Vagina (tissue), 2 donors: ENCODE results near the gene CHCHD1. TPM values are rescaled to one million over a fixed set of nuclear protein-coding genes. Genes with fewer than 3 reads are reported as not detected.
A peak's percentile ranks its signal among the peaks of the same experiment; 100 is the strongest.

Source experiments
- DNase-seq, 2 donors: peaks; one replicate each; pipeline ENCODE4 v3.0.0-alpha.2; 2017; ENCODE audit errors: extremely low spot score in 2 of 2
- H3K27ac ChIP-seq: fragments of 200-600 bp; sonication (generic); one replicate; pipeline ENCODE4 v1.5.1; 2019
- H3K27me3 ChIP-seq: fragments of 200-600 bp; sonication (generic); one replicate; pipeline ENCODE4 v1.5.1; 2019
- H3K36me3 ChIP-seq, 2 donors: fragments of 200-600 bp; sonication (generic); one replicate each; pipeline ENCODE4 v1.5.1; 2017 to 2019
- H3K4me1 ChIP-seq: fragments of 200-600 bp; sonication (generic); one replicate; pipeline ENCODE4 v1.5.1; 2019
- H3K4me3 ChIP-seq, 2 donors: fragments of 200-600 bp; sonication (generic); 1 replicate in 1 of 2; 2 replicates in 1 of 2; pipeline ENCODE4 v1.5.1; 2016 to 2019
- H3K9me3 ChIP-seq: fragments of 200-600 bp; sonication (generic); one replicate; pipeline ENCODE4 v1.5.1; 2019
- CTCF ChIP-seq, 3 experiments: fragments of 450-650 bp in 2 of 3; fragments of 200-600 bp in 1 of 3; sonication (generic) in 1 of 3; IDR thresholded peaks; one replicate each; pipeline ENCODE4 v1.5.1; 2017 to 2019; ENCODE audit warnings: antibody characterized with exemption in 3 of 3, mild to moderate bottlenecking in 2 of 3, moderate library complexity in 2 of 3
- POLR2A ChIP-seq, 2 donors: fragments of 450-650 bp; IDR thresholded peaks; one replicate each; pipeline ENCODE4 v1.6.1; 2017; ENCODE audit warnings: antibody characterized with exemption in 2 of 2, mild to moderate bottlenecking in 2 of 2, moderate library complexity in 2 of 2
- POLR2AphosphoS5 ChIP-seq, 2 donors: sonication (generic); formaldehyde crosslinking; IDR thresholded peaks; one replicate each; pipeline ENCODE4 v1.9.0; 2017; ENCODE audit warnings: antibody characterized with exemption in 2 of 2, mild to moderate bottlenecking in 2 of 2, low read depth in 1 of 2; ENCODE audit not compliant: insufficient read depth in 1 of 2
- intact Hi-C: fragments of 100-400 bp; cut with DNase I; formaldehyde crosslinking; loops from one replicate; pipeline ENCODE4 v1.15.1; 2023
- total RNA-seq: library from RNA; depleted of rRNA; stranded (reverse); fragments of >200 nt; gene quantifications from one replicate; pipeline ENCODE4 v1.2.3, GENCODE V29; 2016

The CHCHD1 gene
- total RNA-seq, 1 donor from 2014 or later, result 19.6 TPM

GRCh38 chr10:73773152-73773879 lies 8.5 kb upstream of the CHCHD1 start:
- TF ChIP-seq CTCF (IDR thresholded peaks at IDR 0.05) (no peak), POLR2AphosphoS5 (IDR thresholded peaks at IDR 0.05; ENCODE audit: insufficient read depth in 1 of 2, low read depth in 1 of 2) (no peak), POLR2A (IDR thresholded peaks at IDR 0.05) (no peak)
- intact Hi-C loops, result no loop called here
- peaks cover 0 to 41% of the 10 kb centered on the region in 2 donors for H3K36me3 ChIP-seq

DNA sequence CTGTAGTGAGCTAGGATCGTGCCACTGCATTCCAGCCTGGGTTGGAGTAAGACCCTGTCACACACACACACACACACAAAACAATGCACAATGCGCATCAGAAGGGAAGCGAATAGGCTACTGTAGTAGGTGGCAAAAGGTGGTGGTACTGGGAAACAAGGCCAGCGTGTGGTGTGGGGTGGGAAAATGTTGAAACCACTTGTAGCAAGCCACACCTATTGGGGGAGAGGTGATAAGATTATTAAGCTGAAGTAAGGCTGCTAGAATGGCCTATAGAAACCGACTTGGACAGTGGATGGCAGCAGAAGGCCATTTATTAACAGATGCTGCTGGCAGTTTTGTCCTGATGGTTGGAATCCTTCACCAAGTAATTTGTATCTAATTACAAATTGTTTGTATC lies 7.2 kb upstream of the CHCHD1 start:
- intact Hi-C loops, result no loop called here
- Histone ChIP-seq H3K36me3 (peaks cover 0 to 28% of the 10 kb centered on the region in 2 donors), H3K4me1 (peaks cover 40% of the 10 kb centered on the region), H3K9me3 (no peaks in the 10 kb centered on the region), H3K27ac (no peak overlapping the region), H3K27me3 (no peaks in the 10 kb centered on the region), H3K4me3 (peak overlapping the region; percentile 6 to 79)
- TF ChIP-seq POLR2AphosphoS5 (IDR thresholded peaks at IDR 0.05; ENCODE audit: insufficient read depth in 1 of 2, low read depth in 1 of 2) (no peak), POLR2A (IDR thresholded peaks at IDR 0.05) (no peak), CTCF (IDR thresholded peaks at IDR 0.05) (no peak)
- DNase-seq, result no peak

More at GRCh38 chr10:73773152-73773879, 8.5 kb upstream of the CHCHD1 start:
- H3K4me3 ChIP-seq, result peak overlapping the region; percentile 78 to 79
- no peaks in the 10 kb centered on the region for H3K9me3 ChIP-seq
- peak overlapping the region; percentile 95 for H3K27ac ChIP-seq
- no peaks in the 10 kb centered on the region for H3K27me3 ChIP-seq
- no peak for DNase-seq
- peaks cover 40% of the 10 kb centered on the region for H3K4me1 ChIP-seq

DNA sequence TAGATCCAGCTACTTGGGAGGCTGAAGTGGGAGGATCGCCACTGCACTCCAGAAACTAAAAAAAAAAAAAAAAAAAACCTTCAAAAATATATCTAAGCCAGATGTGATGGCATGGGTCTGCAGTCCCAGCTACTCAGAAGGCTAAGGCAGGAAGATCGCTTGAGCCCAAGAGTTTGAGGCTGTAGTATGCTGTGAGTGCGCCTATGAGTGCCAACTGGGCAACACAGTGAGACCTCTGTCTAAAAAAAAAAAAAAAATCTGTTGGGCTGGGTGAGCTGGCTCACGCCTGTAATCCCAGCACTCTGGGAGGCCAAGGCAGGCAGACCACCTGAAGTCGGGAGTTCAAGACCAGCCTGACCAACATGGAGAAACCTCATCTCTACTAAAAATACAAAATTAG lies 2.8 kb upstream of the CHCHD1 start:
- H3K9me3 ChIP-seq, result no peaks in the 10 kb centered on the region
- no peak overlapping the region for H3K27ac ChIP-seq
- no peak overlapping the region for H3K4me3 ChIP-seq
- intact Hi-C loops, result no loop called here
- peaks cover 0 to 11% of the 10 kb centered on the region in 2 donors for H3K36me3 ChIP-seq
- DNase-seq, result no peak
- H3K4me1 ChIP-seq, result peaks cover 55% of the 10 kb centered on the region
- no peaks in the 10 kb centered on the region for H3K27me3 ChIP-seq
- TF ChIP-seq POLR2AphosphoS5 (IDR thresholded peaks at IDR 0.05; ENCODE audit: insufficient read depth in 1 of 2, low read depth in 1 of 2) (no peak), CTCF (IDR thresholded peaks at IDR 0.05) (no peak), POLR2A (IDR thresholded peaks at IDR 0.05) (no peak)

GRCh38 chr10:73779539-73780197 lies 2.2 kb upstream of the CHCHD1 start:
- no peak overlapping the region for H3K27ac ChIP-seq
- no peaks in the 10 kb centered on the region for H3K9me3 ChIP-seq
- no peak overlapping the region for H3K4me3 ChIP-seq
- H3K4me1 ChIP-seq, result peaks cover 48% of the 10 kb centered on the region
- peaks cover 0 to 11% of the 10 kb centered on the region in 2 donors for H3K36me3 ChIP-seq
- no peaks in the 10 kb centered on the region for H3K27me3 ChIP-seq
- no peak for DNase-seq
- intact Hi-C loops, result no loop called here
- TF ChIP-seq POLR2A (IDR thresholded peaks at IDR 0.05), result no peak
- no peak for TF ChIP-seq CTCF (IDR thresholded peaks at IDR 0.05)
- TF ChIP-seq POLR2AphosphoS5 (IDR thresholded peaks at IDR 0.05; ENCODE audit: insufficient read depth in 1 of 2, low read depth in 1 of 2), result no peak

DNA sequence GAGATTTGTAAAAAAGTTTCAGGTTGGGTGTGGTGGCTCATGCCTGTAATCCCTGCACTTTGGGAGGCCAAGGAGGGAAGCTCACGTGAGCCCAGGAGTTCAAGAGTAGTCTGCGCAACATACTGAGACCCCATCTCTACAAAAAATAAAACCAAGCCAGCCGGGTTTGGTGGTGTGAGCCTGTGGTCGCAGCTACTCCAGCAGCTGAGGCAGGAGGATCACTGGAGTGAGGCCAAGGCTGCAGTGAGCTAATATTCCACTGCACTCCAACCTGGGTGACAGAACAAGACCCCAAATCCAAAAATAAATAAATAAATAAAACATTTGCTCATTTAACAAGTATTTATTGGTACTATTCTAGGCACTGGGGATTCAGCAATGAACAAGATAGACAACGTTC lies 1.5 kb upstream of the CHCHD1 start:
- no peak for DNase-seq
- Histone ChIP-seq H3K4me3 (no peak overlapping the region), H3K27me3 (no peaks in the 10 kb centered on the region), H3K27ac (no peak overlapping the region), H3K4me1 (peaks cover 42% of the 10 kb centered on the region), H3K36me3 (peaks cover 0 to 7% of the 10 kb centered on the region in 2 donors), H3K9me3 (no peaks in the 10 kb centered on the region)
- TF ChIP-seq POLR2A (IDR thresholded peaks at IDR 0.05), result no peak
- TF ChIP-seq CTCF (IDR thresholded peaks at IDR 0.05), result no peak
- TF ChIP-seq POLR2AphosphoS5 (IDR thresholded peaks at IDR 0.05; ENCODE audit: insufficient read depth in 1 of 2, low read depth in 1 of 2), result no peak
- intact Hi-C loops, result no loop called here
